Measurements from ENCODE around the gene AFAP1L2.

AFAP1L2 gene

DNA sequence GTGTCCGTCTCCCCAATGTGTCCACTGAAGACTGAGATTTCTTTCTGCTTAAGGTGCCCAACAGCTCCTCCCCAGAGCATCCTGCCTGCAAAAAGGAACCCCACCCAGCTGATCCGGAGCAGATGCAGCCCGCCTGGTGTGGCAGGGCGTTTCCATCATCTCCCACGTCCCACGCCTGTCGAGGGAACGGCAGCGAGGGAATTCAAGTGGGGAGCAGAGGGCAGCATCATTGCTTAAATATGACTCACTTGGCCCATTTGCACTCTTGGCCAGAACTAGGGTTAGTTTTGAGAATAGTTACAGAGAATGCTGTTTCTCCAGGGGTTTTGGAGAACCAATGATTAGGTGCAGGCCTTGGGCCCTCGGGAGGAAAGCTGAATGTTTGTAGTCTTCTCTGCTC is 144.5 kb downstream of the AFAP1L2 start:
- no peaks in the 10 kb centered on the region for H3K9me3 ChIP-seq (replicated peaks; ENCODE audit: insufficient read depth, low read length)
- no peak overlapping the region for H3K4me3 ChIP-seq (ENCODE audit: low read length)
- H3K4me2 ChIP-seq (ENCODE audit: low read depth, low read length): no peak overlapping the region
- H3K9ac ChIP-seq (ENCODE audit: low read length): no peak overlapping the region
- no peak overlapping the region for H2AFZ ChIP-seq (ENCODE audit: low read length)
- H3K27ac ChIP-seq (ENCODE audit: low read length): no peak overlapping the region
- H3K79me2 ChIP-seq (ENCODE audit: low read length): no peaks in the 10 kb centered on the region
- DNase-seq: no peak
- H3K36me3 ChIP-seq (replicated peaks; ENCODE audit: insufficient read depth, low read length): no peaks in the 10 kb centered on the region
- H3K4me1 ChIP-seq (ENCODE audit: low read length): 0 out of 2 replicates have a peak, but pooled peaks cover 4% of the 10 kb centered on the region
- TF ChIP-seq EZH2phosphoT487 (IDR thresholded peaks at IDR 0.05; ENCODE audit: low read length) (no peak), CTCF (IDR thresholded peaks at IDR 0.05; ENCODE audit: low read length) (no peak), EZH2 (optimal IDR thresholded peaks at IDR 0.05; ENCODE audit: low read depth, low read length) (no peak)
- no peaks in the 10 kb centered on the region for H3K9me2 ChIP-seq (replicated peaks; ENCODE audit: insufficient read depth, low read length)
- no peaks in the 10 kb centered on the region for H3F3A ChIP-seq (ENCODE audit: insufficient read depth, low read length)
- no peaks in the 10 kb centered on the region for H3K27me3 ChIP-seq (replicated peaks; ENCODE audit: insufficient read depth, low read length)
- no peaks in the 10 kb centered on the region for H4K20me1 ChIP-seq (ENCODE audit: insufficient read depth, low read length)

DNA sequence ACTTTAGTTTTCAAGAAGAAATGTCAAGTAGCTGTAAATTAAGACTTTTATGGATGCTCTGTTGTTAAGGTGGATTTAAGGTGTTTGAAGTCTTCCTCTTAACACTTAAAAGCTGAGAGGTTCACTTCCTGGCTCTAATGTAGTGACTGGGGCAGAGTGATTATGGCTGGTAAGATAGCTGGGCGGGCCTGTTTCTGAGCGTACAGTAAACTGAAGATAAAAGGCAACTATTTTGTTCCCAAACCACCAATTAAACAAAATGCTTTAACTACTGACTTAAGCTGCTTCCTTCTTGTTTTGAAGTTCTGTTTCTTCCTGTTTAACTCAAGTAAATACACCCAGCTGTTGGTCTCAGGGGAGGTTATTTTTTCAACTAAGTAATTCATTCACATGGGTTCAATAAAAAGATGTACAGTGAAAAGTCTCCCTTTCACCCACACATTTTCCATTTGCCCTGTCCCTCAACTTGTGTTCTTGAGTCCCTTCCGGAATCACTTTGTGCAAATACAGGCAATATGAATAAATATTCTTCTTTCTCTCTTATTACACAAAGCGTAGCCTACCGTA is 145.9 kb downstream of the AFAP1L2 start:
- H3F3A ChIP-seq (ENCODE audit: insufficient read depth, low read length): no peaks in the 10 kb centered on the region
- TF ChIP-seq EZH2 (optimal IDR thresholded peaks at IDR 0.05; ENCODE audit: low read depth, low read length) (no peak), CTCF (IDR thresholded peaks at IDR 0.05; ENCODE audit: low read length) (no peak), EZH2phosphoT487 (IDR thresholded peaks at IDR 0.05; ENCODE audit: low read length) (no peak)
- H3K4me1 ChIP-seq (ENCODE audit: low read length): 0 out of 2 replicates have a peak, but pooled peaks cover 4% of the 10 kb centered on the region
- H2AFZ ChIP-seq (ENCODE audit: low read length): no peak overlapping the region
- no peak overlapping the region for H3K9ac ChIP-seq (ENCODE audit: low read length)
- H4K20me1 ChIP-seq (ENCODE audit: insufficient read depth, low read length): no peaks in the 10 kb centered on the region
- H3K36me3 ChIP-seq (replicated peaks; ENCODE audit: insufficient read depth, low read length): no peaks in the 10 kb centered on the region
- no peak for DNase-seq
- H3K4me3 ChIP-seq (ENCODE audit: low read length): no peak overlapping the region
- no peaks in the 10 kb centered on the region for H3K27me3 ChIP-seq (replicated peaks; ENCODE audit: insufficient read depth, low read length)
- H3K79me2 ChIP-seq (ENCODE audit: low read length): no peaks in the 10 kb centered on the region
- no peak overlapping the region for H3K27ac ChIP-seq (ENCODE audit: low read length)
- H3K9me2 ChIP-seq (replicated peaks; ENCODE audit: insufficient read depth, low read length): no peaks in the 10 kb centered on the region
- H3K9me3 ChIP-seq (replicated peaks; ENCODE audit: insufficient read depth, low read length): no peaks in the 10 kb centered on the region
- no peak overlapping the region for H3K4me2 ChIP-seq (ENCODE audit: low read depth, low read length)

- H3K4me1 ChIP-seq (ENCODE audit: low read length): 0 out of 2 replicates have a peak, but pooled peaks cover 4% of the 10 kb centered on the region
- no peaks in the 10 kb centered on the region for H3F3A ChIP-seq (ENCODE audit: insufficient read depth, low read length)
- no peak for DNase-seq
- H3K9ac ChIP-seq (ENCODE audit: low read length): no peak overlapping the region
- H3K9me3 ChIP-seq (replicated peaks; ENCODE audit: insufficient read depth, low read length): no peaks in the 10 kb centered on the region
- H3K4me3 ChIP-seq (ENCODE audit: low read length): no peak overlapping the region
- no peak overlapping the region for H3K4me2 ChIP-seq (ENCODE audit: low read depth, low read length)
- H3K27me3 ChIP-seq (replicated peaks; ENCODE audit: insufficient read depth, low read length): no peaks in the 10 kb centered on the region
- H3K27ac ChIP-seq (ENCODE audit: low read length): no peak overlapping the region
- H3K9me2 ChIP-seq (replicated peaks; ENCODE audit: insufficient read depth, low read length): no peaks in the 10 kb centered on the region
- TF ChIP-seq CTCF (IDR thresholded peaks at IDR 0.05; ENCODE audit: low read length): no peak
- H2AFZ ChIP-seq (ENCODE audit: low read length): no peak overlapping the region
- no peaks in the 10 kb centered on the region for H3K79me2 ChIP-seq (ENCODE audit: low read length)
- no peaks in the 10 kb centered on the region for H3K36me3 ChIP-seq (replicated peaks; ENCODE audit: insufficient read depth, low read length)
- H4K20me1 ChIP-seq (ENCODE audit: insufficient read depth, low read length): no peaks in the 10 kb centered on the region
Measured at GRCh38 chr10:114257498-114257897, 146.8 kb downstream of the AFAP1L2 start.
